ENCODE measurements around the gene NDUFS3.
"Not testable (repeated sequence)": the region's sequence is repeated elsewhere in the genome, so short reads cannot be mapped to it uniquely, and the experiment has no call there.

NDUFS3 gene

DNA sequence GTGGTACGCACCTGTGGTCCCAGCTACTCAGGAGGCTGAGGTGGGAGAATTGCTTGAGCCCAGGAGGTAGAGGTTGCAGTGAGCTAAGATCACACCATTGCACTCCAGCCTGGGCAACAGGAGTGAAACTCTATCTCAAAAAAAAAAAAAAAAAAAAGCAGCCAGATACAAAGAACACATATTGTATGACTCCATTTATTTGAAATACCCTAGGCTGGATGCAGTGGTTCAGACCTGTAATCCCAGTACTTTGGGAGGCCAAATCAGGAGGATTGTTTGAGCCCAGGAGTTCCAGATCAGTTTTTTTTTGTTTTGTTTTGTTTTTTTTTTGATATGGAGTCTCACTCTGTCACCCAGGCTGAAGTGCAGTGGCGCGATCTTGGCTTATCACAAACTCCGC is 16.5 kb upstream of the NDUFS3 start:
- DNase-seq = not testable (repeated sequence)

DNA sequence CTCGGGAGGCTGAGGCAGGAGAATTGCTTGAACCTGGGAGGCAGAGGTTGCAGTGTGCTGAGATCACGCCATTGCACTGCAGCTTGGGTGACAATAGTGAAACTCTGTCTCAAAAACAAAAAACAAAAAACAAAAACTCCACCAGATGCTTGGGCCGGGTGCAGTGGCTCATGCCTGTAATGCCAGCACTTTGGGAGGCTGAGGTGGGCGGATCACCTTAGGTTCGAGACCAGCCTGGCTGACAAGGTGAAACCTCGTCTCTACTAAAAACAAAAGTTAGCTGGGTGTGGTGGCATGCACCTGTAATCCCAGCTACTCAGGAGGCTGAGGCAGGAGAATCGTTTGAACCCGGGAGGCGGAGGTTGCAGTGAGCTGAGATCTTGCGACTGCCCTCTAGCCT is 14.5 kb upstream of the NDUFS3 start:
- DNase-seq = not testable (repeated sequence)

DNA sequence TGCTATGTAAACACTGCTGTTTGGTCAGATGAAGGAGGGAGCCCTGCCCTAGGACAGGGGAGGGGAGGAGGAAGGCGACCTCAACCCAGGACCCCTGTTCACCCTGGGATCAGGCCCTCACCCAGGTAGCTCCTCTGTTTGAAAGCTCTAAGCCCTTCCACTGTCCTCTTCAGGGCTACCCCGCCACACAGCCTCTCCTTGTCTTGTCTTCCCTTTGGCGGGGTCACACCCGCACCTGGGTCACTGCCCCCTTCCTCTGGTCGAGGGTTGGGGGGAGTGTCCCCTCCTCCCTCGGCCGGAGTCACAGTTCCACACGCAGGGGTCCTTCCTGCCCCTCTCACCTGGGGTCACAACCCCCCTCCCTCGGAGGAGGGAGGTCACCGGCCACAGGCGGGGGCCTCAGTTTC is 13.9 kb upstream of the NDUFS3 start:
- no peak for DNase-seq

DNA sequence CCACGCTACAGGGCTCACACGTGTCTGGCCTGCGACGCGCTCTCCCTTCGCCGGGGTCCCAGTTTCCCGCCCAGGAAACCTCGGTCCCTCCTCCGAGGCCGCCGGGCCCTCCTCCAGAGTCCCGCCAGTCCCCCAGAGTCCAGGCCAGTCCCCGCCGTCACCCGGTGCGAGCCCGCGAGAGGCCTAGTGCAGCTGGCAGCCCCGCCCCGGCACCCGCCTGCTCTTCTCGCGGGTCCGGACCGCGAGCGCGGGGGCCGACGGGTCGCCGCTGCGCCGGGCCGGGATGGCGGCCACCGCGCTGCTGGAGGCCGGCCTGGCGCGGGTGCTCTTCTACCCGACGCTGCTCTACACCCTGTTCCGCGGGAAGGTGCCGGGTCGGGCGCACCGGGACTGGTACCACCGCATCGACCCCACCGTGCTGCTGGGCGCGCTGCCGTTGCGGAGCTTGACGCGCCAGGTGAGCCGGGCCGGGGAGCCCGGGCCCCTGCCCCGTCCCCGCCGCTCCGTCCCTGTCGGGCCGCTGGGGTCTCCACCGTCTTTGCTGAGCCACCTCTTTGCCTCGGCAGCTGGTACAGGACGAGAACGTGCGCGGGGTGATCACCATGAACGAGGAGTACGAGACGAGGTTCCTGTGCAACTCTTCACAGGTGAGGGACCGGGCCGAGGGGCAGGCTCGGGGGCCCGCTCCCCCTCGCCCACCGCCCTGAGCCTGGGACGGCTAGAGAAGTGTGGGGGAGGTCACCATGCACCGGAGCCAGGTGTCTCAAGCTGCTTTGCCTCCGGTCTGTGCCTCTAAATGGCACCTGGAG is 13.3 kb upstream of the NDUFS3 start, which contains the start of gene PTPMT1:
Gene PTPMT1 (plus strand): TSS at position 260 of the 809 bp plus-strand sequence. CDS start 24 bp downstream, at position 284.
- DNase-seq = peak; percentile 45

DNA sequence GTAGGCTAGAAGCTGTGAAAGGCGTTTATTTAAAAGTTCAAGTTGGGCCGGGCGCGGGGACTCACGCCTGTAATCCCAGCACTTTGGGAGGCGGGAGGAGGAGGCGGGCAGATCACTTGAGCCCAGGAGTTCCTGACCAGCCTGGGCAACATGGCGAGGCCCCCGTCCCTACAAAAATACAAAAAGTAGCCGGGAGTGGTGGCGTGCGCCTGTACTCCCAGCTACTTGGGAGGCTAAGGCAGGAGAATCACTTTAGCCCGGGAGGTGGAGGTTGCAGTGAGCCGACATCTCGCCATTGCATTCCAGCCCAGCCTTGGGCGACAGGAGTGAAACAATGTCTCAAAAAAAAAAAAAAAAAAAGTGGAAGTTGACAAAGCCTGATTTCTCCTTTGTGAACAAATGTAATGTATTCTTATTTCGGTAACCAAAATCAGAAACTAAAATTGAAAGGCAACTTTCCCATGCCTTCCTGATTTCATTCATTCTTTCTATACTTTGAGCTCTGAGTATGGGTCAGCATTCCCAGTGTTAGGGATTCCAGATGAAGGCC is 12.7 kb upstream of the NDUFS3 start:
- no peak for DNase-seq

DNA sequence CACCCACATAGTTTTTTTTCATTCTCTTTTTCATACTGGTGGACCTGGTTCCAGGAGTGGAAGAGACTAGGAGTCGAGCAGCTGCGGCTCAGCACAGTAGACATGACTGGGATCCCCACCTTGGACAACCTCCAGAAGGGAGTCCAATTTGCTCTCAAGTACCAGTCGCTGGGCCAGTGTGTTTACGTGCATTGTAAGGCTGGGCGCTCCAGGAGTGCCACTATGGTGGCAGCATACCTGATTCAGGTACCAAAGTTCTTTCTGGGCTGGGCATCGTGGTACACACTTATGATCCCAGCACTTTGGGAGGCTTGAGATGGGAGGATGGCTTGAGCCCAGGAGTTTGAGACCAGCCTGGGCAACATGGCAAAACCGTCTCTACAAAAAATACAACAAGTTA is 9.2 kb upstream of the NDUFS3 start:
- DNase-seq = no peak

DNA sequence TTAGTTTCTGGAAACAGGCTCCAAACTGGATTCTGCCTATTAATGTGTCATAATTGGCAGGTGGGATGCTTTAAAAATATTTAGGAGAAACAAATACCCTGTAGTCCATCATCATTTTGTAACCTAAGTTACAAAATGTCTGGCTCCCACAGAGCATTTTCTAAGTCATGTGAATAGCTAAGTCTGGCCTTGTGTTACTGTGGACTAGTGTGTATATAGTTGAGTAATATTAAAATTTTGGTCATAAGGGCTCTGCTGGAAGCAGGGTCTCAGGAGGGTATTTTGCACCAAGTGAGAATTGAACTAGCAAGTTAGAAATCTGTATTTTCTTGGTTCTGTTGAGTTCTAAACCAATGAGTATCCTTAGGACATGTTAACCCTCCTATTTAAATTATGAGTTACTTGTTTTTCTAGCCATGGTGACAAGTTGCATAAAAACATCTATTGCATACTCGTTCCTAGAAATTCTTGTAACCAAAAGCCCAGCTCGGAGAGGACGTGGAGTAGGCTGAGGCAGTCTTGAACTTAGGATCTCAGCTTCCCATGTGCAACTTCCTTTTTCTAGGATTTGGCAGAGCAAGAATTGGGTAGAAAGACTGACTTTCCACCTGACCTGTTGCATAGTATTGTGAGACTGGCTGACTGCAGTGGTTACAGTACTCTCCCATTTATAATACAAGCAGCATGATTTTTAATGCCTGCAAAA is 8.1 kb upstream of the NDUFS3 start:
- DNase-seq = no peak

DNA sequence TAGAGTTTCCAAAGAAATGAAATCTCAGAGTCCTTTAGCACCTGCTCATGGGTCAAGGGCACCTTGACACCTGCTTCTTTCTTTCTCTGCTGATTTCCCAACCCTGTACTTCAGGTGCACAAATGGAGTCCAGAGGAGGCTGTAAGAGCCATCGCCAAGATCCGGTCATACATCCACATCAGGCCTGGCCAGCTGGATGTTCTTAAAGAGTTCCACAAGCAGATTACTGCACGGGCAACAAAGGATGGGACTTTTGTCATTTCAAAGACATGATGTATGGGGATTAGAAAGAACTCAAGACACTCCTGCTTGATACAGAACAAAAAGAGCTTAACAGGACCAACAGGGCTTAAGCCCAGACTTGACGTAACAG is 7.5 kb upstream of the NDUFS3 start:
- no peak for DNase-seq

DNA sequence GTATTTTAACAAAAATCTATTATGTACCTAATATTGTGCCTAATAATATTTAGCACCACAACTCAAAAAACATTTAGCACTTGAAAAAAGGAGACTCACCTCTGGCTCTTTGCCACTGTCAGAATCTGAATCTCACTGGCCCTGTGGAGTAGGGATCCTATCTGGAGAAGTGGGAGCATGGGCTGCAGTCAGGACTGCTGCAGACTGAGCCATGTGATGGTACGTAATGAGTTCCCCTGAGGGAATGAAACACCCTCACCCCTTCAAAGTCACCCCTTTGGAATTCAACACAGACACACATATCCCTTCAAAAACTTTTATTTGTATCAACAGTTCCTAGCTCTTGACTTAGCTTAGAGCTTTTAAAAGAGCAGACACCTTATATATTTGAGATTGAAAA is 7.0 kb upstream of the NDUFS3 start:
- no peak for DNase-seq

DNA sequence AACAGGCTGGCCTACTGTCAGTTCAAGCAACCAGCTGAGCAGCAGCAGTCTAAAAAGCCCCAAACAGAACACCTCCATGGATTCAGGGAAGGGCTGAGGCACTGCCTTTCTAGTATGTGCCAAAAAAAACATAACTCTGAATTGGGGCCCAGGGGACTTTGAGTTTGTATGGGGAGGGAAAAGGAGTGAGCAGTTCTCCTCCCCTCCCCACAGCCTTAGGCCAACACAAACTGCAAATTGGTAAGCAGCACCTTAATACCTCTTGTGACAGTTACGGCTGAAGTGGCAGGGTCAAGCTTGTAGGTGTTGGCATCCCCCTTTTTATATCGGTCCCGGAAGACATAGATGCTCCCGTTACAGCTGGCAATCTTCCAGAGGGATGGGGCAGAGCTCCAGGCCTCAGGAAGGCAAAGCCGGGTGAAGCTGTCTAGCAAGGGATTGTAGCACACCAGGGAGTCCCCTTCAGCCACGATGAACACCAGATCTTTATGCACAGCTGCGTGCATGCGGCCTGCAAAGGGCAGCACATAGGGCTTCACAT is 6.1 kb upstream of the NDUFS3 start:
- no peak for DNase-seq

DNA sequence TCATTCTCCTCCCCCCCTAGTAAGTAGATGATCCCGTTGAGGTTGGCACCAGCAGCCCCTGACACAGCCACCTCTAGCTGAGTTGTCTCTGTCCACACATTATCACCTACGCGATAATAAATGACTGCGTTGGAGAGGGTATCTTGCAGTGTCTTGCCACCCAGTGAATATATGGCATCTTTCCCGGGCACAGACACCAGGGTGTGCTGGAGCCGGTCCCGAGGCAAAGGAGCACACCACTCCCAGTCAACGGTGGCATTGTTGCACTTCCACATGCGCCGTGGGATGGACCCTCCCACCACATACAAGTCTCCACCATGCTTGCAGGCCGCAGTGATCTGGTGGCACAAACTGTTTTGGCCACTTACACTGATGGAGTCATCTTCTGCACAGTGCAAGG is 5.6 kb upstream of the NDUFS3 start:
- DNase-seq = no peak

DNA sequence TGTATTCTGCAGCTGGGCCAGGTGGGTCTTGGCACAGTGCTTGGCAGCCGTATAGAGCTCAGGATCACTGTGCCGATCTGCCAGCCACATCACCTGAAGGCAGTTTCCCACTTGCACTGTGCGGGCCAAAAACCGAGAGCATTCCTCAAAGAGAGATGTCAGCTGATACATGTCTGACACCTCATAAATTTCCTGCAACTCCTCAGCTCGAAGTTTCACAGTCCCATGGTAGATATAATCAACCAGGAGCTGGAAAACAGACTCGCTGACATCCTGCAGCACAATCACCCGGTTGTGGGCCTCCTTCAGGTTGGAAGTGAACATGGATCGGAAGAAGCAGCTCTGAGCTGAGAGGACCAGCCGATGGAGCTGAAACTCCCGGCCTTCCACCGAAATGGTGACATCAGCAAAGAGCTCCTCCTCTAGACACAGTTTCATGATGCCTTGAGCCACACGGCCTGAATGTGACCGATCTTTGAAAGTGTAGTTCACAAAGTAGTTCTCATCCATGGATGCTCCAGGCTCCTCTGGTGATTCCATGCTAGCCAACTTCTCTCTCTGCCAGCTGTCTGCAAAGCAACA is 1.3 kb upstream of the NDUFS3 start:
- DNase-seq = no peak

DNA sequence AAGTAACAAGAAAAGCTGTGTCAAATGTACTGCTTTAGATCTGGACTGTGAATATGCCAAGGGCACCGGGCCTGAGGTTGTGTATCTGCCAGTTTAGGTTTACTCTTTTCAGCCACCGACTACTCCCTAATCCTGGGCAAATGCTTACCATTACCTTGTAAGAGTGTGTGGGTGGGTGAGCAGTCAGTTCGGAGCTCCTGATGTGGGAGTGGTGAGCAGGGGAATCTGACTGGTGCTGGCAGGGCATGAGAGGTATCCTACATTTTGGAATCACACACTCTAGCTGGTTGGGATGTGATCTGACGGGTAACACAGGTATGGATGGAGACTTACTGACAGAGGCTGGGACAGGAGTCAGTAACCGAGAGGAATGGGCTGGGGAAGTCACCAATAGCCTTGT is 5.0 kb downstream of the NDUFS3 start:
- no peak for DNase-seq

DNA sequence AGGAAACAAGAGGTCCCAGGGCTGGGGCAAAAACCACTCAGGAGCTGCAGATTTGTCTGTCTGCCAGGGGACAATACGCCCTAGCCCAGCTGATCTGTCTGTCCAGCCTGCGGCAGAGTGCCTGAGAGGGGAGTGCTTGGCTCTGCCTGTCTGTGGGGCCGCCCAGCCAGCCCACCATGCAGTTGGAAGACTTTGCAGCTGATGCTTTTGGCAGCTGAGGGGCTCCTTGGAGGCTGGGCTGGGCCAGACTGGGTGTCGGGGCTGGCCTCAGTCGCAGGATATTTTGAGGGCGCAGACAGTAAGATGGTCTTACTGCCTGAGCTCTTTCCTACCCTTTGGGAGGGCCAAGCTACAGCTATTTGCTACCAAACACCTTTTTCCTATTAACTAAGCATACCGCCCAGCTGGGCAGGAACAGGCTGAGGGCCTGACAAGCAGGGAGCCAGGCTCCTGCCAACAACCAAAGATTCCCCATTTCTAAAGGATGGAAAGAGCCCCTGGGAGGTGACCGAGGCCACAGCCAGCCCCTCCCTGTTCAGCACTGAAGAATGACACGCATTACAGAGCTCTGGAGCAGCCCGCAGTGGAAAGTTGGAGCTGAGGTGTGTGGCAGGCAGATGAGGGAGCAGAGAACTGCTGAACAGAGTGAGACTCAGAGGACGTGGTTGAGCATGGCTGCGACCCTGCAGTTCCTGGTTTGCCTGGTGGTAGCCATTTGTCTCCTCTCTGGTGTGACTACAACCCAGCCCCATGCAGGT is 7.4 kb downstream of the NDUFS3 start, which contains the start of gene FAM180B:
Gene FAM180B (plus strand): TSS at position 581 of the 758 bp plus-strand sequence. CDS start 91 bp downstream, at position 672.
- DNase-seq = no peak

DNA sequence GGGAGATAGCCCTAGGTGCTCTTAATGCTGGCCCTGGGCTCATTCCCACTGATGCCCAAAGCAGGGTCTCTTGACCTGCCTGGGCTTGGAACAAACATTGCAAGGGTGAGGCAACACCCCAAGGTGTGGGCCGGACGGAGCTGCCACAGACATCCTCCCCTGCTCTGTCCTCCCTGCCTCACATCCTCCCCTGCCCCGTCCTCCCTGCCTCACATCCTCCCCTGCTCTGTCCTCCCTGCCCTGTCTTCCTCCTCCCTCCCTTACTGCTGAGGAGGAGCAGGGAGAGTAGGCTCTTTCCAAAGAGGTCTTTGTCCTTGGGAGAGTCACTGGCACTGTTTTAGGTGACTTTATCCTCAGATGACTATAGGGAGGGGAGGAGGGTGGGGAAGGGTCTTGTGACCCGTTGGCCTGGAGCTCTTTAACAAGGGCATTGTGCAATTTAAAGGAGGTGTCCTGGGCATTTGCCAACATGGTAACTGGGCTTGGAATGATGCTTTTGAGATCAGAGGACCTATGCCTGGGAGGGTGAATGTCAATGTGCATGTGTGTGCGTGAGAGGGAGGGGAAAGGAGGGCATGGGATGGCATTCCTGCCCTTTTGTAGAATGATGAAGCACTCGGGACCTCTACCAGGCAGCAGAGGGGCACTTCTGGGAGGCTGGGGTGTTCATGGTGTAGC is 8.3 kb downstream of the NDUFS3 start:
- DNase-seq = no peak

DNA sequence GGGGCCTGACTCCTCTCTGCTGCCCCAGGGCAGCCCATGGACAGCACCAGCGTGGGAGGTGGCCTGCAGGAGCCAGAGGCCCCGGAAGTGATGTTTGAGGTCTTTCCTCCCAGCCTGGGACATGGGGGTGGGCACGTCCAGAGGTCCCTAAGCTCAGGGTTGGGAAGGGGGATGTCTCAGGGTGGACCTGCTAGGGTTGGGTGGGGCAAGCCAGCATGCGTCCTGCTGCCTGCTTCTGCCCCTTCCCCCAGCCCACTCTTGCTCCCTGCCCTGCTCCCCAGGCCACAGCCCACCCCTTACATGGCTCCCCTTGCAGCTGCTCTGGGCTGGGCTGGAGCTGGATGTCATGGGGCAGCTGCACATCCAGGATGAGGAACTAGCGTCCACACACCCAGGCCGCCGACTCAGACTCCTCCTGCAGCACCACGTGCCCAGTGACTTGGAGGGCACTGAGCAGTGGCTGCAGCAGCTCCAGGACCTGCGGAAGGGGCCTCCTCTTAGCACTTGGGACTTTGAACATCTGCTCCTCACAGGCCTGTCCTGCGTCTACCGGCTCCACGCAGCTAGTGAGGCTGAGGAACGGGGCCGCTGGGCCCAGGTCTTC is 9.0 kb downstream of the NDUFS3 start:
- DNase-seq = no peak

DNA sequence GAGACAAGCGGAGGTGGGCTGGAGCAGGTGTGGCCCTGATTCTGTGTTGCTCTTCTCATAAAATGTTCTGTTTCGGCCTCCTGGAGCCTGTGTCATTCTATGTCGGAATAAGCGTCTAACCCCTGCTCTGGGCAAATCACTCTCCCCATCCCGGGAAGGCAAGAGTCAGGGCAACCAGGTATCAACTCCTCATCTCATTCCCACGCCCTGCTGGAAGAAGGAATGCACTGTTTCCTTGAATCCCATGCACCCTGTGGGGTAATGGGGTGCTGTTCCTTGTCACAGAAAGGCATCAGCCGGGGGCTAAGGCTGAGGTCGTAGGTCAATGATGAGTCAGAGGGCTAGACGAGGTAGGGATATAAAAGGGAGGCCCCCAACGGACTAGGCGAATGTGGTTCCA is 10.2 kb downstream of the NDUFS3 start:
- no peak for DNase-seq

DNA sequence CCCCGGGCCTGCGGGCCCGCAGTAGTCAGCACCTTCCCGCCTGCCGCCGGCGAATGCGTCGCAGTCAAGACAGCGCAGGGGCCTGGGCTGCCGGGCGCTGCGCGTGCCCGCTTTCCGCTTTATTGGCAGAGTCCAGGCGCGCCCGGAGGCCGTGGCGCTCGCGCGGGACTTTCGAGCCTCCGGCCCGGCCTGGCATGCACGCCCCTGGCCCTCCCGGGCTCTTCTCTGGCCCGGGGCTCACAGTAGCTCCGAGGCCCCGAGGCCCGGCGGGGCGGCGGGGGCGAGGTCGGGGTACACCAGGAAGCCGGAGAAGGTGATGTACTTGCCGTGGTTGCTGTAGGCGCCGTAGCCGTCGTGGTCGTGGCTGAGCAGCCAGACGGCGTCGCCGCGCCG is 10.7 kb downstream of the NDUFS3 start:
- no peak for DNase-seq

DNA sequence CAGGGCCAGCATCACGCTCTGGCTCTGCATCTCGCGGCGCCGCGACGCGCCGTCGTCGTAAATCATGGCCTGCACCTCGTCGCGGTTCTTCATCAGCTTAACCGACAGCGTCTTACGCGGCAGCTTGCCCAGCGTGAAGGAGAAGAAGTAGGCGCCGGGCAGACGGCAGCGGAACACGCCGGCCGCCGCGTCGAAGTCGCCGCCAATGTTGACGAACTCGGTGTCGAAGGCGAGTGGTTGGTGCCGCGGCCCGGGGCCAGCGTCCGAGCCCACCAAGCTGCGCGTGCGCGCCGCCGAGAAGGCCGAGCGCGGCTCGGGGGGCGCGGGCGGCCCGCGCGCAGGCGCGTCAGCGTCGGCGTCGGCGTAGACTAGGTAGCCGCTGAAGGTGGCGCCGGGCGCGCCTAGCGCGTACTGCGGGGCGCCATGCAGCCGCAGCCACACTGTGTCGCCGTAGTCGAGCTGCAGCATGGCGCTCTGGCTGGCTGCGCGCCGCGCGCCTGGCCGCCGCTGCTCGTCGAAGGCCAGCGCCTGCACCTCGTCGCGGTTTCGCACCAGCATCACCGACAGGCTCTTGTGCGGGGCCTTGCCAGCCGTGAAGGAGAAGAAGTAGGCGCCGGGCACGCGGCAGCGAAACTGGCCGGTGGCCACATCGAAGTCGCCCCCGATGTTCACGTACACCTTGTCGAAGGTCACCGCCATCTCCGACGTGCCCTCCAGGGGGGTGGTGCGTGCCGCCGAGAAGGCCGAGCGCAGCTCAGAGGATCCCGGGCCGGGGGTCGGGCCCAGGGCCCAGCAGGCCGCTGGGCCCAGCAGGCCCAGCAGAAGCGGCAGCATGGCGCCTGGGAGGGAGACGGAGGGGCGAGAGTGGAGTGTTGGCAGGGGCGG is 11.3 kb downstream of the NDUFS3 start:
- DNase-seq = no peak

DNA sequence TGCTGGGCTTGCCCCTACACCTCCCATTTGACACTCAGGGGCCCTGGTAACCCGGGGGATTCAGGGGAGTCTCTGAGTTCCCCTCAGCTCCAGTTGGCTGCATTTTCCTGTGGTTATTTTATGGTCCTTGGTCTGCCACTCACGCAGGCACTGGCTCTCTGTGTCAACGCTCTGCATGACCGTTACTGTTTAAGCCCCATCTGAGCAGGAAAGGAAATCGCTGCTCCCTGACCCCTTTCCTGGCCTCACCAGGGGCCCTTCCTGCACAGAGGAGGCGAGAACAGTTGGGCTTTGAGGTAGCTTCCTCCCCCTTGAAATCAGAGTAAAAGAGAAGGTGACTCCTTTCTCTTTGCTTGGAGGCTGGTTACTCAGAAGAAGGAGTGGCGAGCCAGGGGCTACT is 12.9 kb downstream of the NDUFS3 start:
- no peak for DNase-seq
